ENCODE results near the gene SUPT16H.
"Not testable (repeated sequence)": the region's sequence is repeated elsewhere in the genome, so short reads cannot be mapped to it uniquely, and the experiment has no call there.

Gene SUPT16H

DNA sequence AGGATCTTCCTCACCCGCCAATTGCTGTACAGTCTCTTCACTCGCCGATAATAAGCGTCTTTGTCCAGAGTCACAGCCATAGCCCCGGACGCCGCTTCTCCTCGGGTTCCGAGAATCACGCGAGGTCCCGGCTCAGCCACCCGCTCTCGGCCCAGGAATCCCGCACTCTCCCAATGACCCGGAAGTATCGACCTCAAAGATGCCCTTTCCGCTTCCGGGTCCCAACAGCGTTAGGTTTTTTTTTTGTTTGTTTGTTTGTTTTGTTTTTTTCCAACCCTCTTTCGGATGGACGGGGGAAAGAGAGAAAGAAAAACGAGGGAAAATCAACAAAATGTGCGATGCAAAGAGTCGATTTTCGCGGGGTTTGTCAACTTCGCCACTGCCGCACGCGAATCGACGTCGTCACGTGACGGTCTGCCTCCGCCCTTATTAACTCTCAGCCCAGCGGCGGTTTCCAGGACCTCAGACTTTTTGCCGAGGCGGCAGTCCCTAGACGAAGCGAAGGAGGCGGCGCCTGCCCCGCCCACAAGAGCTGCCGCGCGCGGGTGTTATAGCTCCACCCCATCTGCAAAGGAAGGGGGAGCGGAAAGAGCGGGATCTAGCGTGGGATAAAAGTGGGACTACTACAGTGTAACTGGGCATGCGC is at the start of gene SUPT16H:
TSS of gene SUPT16H (minus strand) at position 172 of the 646 bp plus-strand sequence. CDS start at position 80, 92 bp downstream.
- DNase-seq, result peak; percentile 95

DNA sequence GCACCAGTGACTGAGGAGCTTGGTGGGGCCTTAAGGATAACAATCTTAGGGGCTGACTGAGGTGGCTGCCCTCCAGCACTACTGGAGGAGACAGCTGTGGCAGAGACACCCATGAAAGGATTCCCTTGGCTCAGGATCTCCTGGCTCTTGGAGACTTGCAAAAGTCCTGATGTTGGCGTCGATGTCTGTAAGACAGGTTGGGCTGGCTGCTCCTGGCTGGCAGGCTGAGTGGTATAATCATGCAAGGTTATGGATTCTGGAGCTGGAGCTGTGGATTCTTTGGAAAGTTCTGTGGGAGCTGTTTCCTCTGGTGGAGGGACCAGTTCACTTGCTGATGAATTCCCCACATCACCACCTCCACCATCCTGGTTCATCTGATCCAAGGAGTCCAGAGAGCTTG is 47.3 kb upstream of the SUPT16H start:
- no peak for DNase-seq

DNA sequence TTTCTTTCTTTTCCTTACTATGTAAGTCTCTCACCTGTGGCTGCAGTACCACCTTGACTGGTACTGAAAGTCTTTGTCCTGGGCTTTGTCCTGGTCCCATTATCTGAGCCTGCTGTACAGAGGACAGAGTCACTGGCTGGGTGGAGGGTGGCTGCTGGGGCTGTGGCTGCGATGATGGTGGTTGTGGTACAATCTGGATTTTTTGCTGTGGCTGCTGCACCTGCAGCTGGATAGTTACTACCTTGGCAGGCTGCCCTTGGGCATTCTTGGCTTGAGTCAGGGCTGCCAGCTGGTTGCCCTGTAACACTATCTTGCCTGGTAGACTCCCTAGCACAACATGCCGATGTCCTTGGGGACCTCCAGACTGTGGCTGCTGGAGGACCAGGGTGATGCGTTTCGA is 45.1 kb upstream of the SUPT16H start:
- no peak for DNase-seq

DNA sequence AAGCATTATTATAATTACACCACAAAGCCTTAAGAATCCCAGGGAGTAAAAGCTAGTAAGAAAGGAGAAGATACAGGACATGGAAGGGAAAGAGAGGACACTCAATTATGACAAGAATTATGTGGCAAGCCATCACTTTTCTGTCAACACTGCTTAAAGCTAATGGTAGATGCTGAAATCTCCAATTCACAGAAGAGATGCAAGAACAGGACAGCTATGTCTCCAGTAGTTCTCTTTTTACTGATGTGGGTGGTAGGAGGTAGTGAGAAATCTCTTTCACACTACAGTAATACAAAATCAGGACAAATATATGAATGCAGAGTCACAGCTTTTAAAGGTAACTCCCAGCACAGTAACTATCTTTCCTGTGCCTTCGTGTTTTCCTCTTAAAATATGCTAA is 42.9 kb upstream of the SUPT16H start:
- no peak for DNase-seq

DNA sequence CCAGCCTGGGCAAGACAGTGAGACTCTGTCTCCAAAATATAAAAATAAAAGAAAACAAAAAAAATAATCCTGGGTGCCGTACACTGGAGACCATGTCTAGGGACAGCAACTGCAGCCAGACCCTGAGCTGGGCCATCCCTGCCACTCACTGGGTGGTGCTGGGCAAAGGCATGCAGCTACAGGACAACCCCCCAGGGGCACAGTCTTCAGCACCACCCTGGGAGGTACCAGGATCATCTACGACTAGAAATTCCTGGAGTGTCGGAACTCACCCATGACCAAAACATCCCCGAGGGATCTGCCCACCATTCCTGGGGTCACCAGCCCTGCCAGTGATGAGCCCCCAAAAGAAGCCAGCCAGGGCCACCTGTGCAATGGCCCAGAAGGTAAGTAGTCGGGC is 35.7 kb upstream of the SUPT16H start:
- no peak for DNase-seq

DNA sequence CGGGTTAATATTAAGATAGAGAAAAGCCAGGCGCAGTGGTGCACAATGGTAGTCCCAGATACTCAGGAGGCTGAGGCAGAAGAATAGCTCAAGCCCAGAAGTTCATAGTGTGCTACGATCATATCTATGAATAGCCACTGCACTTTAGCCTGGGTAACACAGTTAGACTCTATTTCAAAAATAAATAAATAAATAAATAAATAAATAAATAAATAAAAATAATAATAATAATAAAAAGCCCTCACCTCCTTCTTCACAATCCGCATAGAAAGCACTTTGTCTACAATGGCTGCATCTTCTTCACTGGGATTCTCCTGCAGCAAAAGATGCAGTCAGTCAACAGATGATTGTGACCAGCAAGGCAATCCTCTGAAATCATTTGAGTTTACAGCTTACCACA is 31.5 kb upstream of the SUPT16H start:
- no peak for DNase-seq

DNA sequence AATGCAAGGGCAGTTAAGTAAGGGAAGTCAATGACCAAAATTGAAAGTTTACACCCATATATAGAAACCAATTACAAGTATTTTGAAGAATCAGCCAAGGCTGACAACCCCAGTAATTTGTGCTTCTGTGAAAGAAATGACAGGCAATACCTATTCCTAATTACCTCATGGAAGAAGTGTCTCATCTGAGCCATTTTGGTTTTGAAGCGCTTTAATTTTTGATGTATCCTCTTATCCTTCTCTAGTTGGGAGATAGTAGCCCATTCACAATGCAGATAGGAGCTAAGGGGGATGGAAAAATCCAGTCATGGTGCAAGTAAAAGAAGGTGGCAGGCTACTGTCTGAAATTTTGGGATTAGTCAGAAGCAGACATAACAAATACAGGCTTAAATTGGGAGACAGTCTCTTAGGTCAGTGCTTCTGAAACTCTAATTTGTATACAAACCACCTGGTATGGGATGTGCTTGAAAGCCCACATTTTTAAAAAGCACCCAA is 30.4 kb upstream of the SUPT16H start:
- no peak for DNase-seq

DNA sequence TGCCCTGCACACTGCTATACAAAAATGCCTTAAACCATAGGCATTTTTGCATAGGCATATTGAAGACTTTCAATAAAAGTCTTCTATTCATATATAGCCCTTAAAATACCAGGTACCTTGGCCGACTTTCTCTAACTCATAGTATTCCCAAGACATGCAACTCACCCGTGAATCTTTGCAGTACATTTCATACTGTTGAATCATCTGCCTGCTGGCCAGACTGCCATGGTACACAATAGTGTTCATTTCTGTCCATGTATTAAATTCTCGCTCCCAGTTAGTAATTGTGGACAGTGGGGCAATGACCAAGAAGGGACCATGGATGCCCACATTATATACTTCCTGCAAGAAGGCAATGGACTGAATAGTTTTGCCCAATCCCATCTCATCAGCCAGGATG is 24.3 kb upstream of the SUPT16H start:
- DNase-seq, result no peak

DNA sequence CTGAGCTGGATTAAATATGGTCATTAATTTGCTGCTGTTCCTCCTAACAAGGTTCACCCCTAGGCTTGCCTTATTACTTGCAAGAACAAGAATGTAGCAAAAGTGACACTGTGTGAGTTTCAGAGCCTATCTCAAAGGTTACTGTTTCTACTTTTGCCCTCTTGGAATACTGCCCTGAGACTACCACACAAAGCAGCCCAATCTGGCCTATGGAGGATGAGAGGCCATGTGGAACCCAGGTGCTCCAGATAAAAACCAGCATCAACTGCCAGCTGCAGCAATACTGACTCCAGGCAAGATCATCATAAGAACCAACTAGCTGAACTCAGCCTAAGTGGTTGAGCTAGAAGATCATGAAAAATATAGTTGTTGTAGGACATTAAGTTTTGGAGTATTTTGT is 22.4 kb upstream of the SUPT16H start:
- no peak for DNase-seq

DNA sequence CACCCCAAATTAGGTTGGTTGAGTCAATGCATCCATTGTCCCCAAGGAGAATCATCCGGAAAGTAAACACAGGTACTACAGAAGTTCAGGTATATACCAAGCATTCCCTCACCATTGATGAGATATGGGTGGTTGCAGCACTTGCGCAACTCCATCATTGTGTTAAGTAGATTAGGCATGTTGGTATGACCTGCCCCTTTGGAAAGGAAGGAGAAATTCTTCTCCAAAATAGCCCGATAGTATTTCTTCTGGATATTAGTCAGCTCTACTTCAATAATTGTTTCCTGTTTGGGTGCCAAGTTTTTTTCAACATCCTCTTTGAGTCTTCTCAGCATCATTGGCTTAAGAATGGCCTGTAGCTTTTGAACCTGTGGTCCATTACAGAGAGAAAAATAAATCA is 21.3 kb upstream of the SUPT16H start:
- DNase-seq, result no peak

DNA sequence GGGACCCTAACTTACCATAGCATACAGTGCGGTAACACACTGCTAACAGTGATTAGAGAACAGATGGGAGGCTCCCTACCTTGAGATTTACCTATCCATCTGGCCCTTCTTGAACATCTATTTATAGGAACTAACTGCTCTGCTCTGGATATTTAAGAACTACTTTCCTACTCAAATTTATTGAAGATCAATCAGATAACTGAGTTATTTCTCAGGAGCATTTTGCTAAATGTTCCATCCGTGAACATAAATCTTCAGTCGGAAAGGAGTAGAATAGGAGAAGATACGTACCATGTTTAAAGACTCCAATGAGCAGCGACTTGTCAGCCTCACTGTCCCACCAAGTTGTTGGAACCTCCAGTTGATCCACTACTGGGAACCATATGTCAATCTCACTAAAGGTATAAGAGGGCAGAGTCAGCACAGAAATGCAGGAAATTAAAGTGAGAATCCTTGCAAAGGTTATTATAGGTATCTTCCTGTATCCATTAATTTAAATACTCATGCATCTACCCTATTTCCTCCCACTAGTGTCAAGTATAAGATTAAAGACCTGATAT is 15.6 kb upstream of the SUPT16H start:
- no peak for DNase-seq

DNA sequence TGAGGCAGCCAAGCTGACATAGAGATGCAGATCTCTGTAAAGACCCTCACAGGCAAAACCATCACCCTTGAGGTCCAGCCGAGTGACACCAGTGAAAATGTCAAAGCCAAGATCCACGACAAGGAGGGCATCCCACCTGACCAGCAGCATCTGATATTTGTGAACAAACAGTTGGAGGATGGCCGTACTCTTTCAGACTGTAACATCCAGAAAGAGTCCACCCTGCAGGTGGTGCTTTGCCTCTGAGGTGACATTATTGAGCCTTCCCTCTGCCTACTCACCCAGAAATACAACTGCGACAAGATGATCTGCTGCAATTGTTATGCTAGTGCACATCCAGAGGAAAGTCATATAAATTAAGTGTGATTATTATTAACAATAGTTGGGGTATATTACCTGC is 15.1 kb upstream of the SUPT16H start:
- DNase-seq, result no peak

DNA sequence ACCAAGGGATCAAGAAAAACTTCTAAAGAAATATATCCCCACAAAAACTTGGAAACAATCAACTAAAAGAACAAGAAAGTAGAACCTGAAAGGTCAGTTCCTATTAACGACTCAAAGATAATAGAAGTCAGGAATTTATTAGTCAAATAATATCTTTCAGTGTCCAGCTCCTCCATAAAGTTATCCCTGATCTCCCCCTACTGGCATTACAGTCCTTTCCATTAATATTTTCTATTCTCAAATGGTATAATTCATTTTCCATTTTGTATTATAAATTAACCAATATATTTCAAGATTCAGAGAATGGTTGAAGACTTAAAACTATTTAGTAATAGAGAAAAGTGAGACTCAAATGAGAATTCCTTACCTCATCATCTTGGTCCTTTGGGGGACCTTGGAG is 11.6 kb upstream of the SUPT16H start:
- DNase-seq, result no peak

DNA sequence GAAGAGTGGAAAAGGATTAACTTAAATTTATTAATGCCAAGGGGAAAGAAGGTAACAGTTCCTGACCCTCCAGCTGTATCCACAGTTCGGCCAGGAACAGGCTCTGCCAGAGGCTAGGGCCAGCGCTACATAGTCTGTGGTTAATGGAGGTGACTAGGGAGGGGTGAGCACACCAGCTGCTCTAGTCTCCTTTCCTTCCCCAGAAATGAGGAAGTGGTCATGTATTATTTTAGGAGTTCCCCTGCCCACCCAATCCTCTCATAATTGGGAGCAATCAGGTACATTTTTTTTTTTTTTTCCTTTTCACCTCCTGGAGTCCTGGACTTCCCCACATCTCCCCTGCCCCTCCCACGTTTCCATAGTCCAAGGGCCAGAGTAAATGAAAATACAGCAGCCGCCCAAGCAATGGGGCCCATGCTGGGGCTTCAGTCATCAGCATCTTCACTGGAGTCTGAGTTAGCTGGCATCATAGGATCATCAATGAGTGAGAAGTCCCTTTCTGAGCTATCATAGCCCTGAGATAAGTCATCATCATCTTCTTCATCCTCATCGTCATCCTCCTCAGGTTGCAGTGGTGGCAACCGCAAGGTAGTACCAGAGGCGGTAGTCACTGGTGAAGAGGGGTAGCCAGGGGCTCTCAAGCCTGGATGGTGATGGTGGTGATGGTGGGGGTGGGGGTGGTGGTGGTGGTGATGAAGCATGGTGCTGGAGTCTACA is 1.5 kb upstream of the SUPT16H start:
- no peak for DNase-seq

DNA sequence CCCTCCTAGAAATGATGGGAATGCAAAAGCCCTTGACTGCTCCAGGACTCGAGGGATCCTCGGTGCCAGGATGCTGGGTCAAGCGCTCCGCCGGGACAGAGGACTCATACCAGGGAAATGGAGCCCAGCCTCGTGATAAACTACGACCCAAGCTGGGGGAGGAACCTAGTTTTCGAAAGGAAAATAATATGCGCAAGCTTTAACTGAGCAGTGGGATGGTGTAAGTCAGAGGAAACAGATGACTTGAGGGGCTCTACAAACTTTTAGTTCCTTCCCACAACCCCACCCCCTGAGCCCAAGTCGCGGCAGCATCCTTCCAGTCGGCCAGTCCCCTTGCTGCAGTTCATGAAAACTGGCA is 654 bp upstream of the SUPT16H start:
- no peak for DNase-seq

DNA sequence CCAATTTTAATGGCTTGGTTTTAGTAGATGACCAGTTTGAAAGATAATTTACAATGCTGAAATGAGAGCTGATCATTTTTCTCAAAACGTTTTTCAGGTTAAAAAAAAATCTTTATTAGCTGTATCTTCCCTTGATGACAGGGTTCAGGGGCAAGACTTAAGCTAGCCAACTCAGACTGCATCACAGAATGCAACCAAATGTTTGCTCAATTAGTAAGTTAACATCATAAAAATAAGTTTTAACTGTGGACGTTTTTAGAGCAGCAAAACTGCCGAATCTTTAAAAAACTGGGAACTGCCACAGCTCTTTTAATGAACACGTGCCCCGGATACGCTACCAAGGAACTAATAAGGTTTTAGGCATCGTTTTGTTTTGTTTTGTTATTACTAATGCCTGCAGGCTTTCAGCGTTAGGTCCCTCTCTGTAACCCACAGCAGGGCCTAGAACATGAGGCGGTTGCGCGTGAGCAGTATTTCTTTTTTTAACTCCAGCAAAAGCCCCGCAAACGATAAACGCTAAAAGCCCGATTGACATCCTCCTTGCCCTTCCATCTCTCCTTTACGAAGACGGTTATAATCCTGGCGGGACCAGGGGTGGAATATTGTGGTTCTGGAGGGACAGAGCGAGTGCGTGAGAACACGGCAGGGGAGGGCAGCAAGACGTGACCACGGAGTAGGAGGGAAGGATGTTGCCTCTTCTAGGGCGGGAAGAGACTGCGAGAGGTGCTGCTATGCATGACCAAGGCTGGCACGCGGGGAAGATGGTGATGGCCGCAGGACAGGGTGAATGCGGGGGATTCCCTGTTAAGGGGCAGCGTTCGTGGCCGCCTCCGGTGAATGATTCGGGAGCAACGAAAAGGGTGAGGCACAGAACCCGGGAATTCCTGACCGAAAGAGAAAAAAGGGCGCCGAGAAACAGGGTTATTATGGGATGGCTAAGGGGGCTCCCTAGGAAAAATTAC is 652 bp downstream of the SUPT16H start:
- DNase-seq, result peak; percentile 45

DNA sequence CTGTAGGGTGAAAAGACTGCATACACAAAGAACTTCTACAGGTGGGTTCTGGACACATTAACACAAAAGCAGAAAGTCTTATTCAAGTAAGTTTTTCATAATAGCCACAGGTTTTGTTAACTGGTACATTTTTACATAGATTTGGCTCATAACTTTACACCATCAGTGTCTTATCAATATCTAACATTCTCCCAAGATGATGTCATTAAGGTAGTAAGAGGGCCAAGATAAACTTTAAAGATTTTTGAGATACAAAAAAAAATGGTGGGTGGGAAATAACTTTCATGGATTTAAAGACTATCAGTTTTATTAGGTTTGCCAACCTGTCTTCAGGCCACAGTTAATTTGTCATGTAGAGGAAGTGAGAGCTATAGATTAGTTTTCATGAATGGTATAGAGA is 1.7 kb downstream of the SUPT16H start:
- DNase-seq, result no peak

DNA sequence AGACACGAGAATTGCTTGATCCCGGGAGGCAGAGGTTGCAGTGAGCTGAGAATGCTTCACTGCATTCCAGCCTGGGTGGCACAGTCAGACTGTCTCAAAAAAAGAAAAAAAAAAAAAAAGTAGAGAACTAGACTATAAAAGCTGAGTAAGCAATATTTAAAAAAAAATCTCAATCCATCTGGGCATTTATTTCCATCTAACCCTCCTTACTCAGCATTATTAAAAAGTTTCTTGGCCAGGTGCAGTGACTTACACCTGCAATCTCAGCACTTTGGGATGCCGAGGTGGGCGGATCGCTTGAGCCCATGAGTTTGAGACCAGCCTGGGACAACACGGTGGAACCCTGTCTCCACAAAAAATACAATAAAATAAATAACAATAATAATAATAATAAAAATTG is 4.5 kb downstream of the SUPT16H start:
- no peak for DNase-seq

DNA sequence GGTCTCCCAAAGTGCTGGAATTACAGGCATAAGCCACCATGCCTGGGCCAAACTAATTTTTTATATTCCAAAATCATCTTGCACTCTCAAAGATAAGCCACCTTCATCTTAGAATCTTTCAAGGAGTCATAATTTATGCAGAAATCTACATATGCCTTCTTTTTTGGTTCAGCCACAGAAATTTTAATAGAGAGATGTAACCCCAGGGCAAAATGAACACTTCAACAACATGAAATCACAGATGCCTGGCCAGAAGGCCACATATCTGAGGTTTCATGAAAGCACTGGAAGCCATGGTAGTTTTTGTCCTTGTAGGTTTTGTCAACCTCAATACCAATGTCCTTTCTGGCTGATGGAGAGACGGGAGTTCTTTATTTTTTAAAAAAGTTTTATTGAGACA is 9.8 kb downstream of the SUPT16H start:
- DNase-seq, result no peak

DNA sequence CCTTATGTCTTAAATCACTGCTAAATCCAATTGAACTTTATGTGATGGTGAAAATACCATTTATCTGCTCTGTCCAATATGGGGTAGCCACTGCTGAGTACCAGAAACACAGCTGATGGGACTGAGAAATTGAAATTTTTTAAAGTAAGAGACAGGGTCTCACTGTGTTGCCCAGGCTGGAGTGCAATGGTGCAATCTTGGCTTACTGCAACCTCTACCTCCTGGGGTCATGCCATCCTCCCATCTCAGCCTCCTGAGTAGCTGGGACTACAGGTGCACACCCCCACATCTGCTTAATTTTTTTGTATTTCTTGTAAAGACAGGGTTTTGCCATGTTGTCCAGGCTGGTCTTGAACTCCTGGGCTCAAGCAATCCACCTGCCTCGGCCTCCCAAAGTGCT is 11.0 kb downstream of the SUPT16H start:
- not testable (repeated sequence) for DNase-seq

DNA sequence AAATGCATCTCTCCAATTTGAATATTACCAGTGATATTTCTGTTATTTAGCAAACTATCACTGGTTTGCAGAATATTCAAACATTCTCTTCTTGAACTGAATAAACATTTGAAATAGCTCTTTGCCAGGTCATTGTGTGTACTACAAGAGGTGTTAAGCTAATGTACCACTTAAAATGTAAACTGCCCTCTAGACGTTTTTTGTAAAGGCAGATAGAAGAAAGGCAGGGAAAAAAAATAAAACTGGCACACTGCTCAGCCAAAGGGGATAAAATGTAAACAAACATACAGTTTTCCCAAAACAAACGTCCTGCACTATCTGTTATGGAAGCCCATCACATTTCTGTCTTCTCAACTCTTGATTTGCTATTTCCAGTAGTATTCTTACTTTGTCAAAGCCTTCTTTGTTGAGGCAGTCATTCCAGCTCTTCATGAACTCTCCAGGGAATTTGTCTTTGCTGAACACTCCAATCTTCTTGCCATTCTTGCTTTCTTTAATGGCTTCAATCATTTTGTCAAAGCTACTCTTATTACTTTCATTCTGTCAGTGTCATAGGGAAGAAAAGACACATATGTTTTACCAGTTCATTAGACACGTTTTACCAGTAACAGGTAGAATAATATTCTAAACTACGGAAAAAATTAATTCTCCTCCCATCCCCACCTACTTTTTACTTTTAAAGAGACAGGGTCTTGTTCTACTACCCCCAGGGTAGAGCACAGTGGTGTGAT is 13.7 kb downstream of the SUPT16H start:
- DNase-seq, result no peak

DNA sequence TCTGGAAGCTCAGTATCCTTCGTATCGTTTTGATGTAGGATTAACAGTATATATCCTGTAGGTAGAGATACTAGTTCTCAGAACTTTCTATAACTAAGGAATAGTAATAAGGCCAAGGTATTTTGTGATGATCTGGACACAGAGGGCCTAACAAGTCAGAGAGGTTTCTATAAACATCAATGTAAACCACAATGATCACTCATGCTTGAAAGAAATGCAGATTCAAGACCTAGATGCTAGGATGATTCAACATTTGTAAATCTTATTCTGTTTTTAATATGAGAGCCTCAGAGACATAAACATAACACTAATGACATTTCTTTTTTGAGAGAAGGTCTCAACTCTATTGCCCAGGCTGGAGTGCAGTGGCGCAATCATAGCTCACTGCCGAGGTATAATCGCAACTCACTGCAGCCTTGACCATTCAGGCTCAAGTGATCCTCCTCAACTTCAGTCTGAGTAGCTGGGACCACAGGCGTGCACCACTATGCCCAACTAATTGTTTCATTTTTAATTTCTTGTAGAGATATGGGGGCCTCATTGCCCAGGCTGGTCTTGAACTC is 16.2 kb downstream of the SUPT16H start:
- no peak for DNase-seq
